HG03108 (cell line): ENCODE results near the gene RNF220.
"Not testable (repeated sequence)": the region's sequence is repeated elsewhere in the genome, so short reads cannot be mapped to it uniquely, and the experiment has no call there.

Experiments
- ATAC-seq: cut with Tn5 transposase; IDR thresholded peaks from one replicate; pipeline ENCODE4 v1.9.1; 2021; ENCODE audit warnings: moderate library complexity; ENCODE audit not compliant: unreplicated experiment

Gene RNF220

GRCh38 chr1:44648529-44649250 lies 243.6 kb downstream of the RNF220 start:
- ATAC-seq: no peak

- no peak for ATAC-seq
These were observed 244.7 kb downstream of the RNF220 start for GRCh38 chr1:44649788-44650158.

DNA sequence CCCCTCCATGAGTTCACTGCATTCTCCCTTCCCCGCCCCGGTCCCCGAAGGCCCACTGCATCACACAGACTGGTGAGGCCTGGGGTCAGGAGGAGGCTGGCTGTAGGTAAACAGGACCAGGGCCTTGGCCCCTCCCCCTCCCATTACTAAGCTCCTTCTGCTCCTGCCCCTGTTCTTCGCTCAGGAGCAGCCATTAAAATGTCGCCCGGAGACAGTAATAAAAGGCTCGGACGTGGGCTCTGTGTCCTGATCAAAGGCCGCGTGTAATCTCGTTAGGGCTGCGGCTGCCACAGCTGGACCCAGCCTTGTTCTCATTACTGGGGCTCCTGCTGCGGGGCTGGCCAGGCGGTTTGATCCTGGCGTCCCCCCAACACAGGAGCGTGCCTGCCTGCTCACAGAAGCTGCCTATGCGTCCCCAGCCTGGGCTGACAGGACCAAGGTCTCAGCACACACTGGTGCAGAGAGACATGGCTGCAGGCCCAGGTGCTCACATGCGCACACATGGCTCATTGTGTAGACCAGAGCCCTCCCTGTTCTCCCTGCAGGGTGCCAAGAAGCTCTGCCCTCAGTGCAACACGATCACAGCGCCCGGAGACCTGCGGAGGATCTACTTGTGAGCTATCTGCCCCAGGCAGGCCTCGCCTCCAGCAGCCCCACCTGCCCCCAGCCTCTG lies 245.2 kb downstream of the RNF220 start:
- no peak for ATAC-seq

- no peak for ATAC-seq
These were observed 246.0 kb downstream of the RNF220 start for GRCh38 chr1:44651069-44651468.

- ATAC-seq: no peak
These were observed 247.5 kb downstream of the RNF220 start for GRCh38 chr1:44652445-44653106.

DNA sequence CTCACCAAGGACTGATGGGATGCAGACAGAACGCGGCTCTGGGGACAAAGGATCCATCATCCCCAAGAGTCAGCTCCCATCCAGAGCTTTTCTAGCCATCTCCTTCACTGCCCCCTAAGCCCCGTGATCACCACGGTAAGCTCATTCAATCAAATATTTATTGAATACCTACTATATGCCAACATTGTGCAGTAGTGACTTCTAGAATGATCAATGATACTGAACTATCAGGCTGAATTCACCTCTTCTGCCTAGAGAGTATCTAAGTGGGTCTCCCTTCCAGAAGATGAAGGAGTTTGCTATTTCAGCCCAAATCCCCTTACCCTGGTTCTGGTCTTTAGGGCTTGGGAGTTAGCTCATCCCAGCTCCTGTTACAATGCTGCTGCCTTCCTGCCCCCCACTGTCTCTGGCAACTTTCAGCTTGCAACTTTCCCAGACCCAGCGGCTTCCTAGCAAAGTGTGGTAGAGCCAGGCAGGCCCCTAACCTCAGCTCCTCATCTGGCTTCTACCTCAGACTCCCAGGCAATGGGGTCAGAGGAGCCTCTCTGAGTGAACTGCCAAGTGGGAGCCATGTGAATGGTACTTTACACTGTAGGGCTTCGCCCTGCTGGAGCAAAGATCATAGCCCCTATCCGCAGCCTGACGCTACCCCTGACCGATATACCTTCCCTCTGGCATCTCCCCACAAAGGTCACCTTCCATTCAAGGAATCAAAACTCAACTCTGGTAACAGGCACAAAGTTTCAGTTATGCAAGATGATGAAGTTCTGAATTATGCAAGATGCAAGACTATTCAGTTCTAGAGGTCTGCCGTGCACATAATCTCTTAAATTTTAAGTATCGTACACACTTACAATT lies 248.3 kb downstream of the RNF220 start:
- ATAC-seq: no peak

DNA sequence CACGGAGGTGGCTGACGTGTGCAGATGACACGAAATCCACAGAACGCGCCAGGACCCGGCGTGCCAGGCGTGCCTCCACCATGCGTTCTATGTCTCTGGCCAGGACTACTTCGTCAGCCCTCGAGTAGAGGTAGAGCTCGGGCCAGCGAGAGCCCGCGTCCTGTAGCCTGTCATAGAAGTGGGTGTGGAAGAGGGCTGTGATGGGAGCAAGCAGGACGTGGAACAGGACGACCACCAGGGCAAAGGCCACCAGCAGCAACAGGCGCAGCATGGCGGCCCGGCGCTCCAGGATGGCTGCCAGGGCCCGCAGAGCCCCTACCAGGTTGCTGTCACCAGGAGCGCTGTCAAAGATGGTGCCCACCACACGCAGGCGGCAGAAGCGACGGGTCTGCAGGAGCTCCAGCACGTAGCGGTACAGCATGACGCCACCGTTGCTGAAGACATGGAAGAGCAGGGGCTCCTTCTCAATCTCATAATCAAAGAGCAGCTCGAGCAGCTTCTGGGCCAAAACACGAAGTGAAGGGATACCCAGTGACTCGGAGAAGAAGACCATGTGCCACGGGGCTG lies 249.6 kb downstream of the RNF220 start:
- no peak for ATAC-seq

GRCh38 chr1:44655609-44656008 lies 250.6 kb downstream of the RNF220 start:
- no peak for ATAC-seq

DNA sequence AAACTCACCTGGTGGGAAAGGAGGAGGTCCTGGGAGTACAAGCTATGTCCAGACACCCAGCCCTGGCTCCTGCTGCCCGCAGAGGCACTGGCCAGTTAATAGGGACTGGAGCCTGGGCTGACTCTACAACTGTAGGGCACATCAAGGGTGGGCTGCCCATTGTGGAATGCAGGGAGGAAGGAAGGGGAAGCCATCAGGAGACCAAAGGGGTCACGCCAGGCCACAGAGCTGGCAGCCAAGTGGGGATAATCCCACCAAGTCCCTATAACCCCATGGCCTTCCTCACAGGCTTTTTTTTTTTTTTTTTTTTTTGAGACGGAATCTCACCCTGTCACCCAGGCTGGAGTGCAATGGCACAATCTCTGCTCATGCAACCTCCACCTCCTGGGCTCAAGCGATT lies 254.5 kb downstream of the RNF220 start:
- ATAC-seq: no peak

DNA sequence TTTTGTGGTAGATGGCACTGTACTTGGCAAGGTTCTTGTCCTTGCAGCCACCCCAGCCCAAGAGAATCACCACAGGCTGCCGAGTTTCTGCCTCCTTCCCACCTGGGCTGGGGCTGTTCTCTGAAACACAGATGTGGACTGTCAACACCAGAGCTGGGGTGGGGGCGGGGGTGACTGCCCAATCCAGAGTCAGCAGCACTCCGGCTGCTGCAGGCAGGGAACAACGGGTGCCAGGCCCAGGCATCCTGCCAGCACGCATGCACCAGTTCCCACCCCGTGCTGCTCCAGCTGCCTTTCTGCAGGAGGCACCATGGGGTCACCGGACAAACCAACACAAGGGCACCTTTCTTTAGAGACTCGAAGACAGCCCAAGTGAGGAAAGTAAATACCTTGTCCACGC lies 255.1 kb downstream of the RNF220 start:
- no peak for ATAC-seq

GRCh38 chr1:44661781-44662682 lies 257.0 kb downstream of the RNF220 start:
- no peak for ATAC-seq

GRCh38 chr1:44662683-44663030 lies 257.6 kb downstream of the RNF220 start:
- ATAC-seq: no peak

GRCh38 chr1:44663417-44663816 lies 258.4 kb downstream of the RNF220 start:
- no peak for ATAC-seq

- ATAC-seq: no peak
These were observed 259.8 kb downstream of the RNF220 start for GRCh38 chr1:44664730-44665370.

GRCh38 chr1:44666719-44667118 lies 261.7 kb downstream of the RNF220 start:
- ATAC-seq: not testable (repeated sequence)

GRCh38 chr1:44670751-44671640 lies 265.9 kb downstream of the RNF220 start:
- ATAC-seq: no peak

DNA sequence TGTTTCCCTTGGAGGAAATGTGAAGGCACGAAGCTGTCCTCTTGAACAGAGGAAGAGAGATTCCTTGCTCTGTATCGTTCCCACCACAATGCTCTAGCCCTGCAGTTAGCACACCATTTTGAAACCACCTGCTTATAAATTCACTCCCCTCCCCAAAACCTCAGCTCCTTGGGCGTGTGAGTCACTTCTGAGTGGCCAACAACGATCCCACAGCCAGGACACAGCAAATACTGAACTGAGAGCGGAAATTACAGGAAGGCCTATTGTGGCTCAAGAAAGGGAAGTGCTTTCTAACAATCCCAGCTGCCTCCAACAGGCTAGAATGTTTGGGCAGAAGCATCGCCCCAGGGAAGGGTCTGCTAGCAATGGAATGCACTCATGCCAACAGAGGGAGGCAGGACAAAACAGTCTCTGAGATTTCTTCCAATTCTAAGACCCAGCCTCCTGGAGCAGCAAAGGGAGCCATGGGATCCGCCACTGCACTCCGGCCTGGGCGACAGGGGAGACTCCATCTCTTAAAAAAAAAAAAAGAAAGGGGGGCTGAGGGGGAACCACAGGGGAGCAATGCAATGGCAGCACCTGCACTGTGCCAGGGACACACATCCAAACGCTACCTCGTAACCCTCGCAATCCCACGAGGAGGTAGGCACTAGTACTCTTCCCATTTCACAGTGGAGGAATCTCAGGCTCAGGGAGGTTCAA lies 267.4 kb downstream of the RNF220 start:
- ATAC-seq: no peak
